Spleen (tissue), 11 donors: ENCODE measurements around the gene TSFM. TPM values are rescaled to one million over a fixed set of nuclear protein-coding genes. Genes with fewer than 3 reads are reported as not detected.
A peak's percentile ranks its signal among the peaks of the same experiment; 100 is the strongest.

Experiments used
- DNase-seq: peaks from one replicate; pipeline ENCODE4 v3.0.0-alpha.2; 2020
- H3K27ac ChIP-seq, 8 donors: fragments of 200-600 bp; sonication (generic) in 7 of 8; 1 replicate in 4 of 8; 2 replicates in 4 of 8; pipeline versions ENCODE4 v1.5.0 to v1.8.0; 2016 to 2021; ENCODE audit warnings: inconsistent platforms in 4 of 8, mild to moderate bottlenecking in 4 of 8, moderate library complexity in 1 of 8
- H3K27me3 ChIP-seq, 7 donors: fragments of 200-600 bp; sonication (generic) in 6 of 7; replicated peaks in 1 of 7; 1 replicate in 4 of 7; 2 replicates in 3 of 7; pipeline versions ENCODE4 v1.5.0 to v1.8.0; 2016 to 2021; ENCODE audit warnings: inconsistent platforms in 3 of 7, mild to moderate bottlenecking in 1 of 7
- H3K36me3 ChIP-seq, 6 donors: fragments of 200-600 bp; sonication (generic) in 5 of 6; 1 replicate in 4 of 6; 2 replicates in 2 of 6; pipeline versions ENCODE4 v1.5.0 to v1.8.0; 2016 to 2021; ENCODE audit warnings: inconsistent platforms in 2 of 6
- H3K4me1 ChIP-seq, 6 donors: fragments of 200-600 bp; sonication (generic) in 5 of 6; 1 replicate in 3 of 6; 2 replicates in 3 of 6; pipeline versions ENCODE4 v1.5.0 to v1.8.0; 2016 to 2021; ENCODE audit warnings: inconsistent platforms in 3 of 6
- H3K4me3 ChIP-seq, 8 donors: fragments of 200-600 bp; sonication (generic) in 7 of 8; 1 replicate in 4 of 8; 2 replicates in 4 of 8; pipeline versions ENCODE4 v1.5.0 to v1.8.0; 2016 to 2021; ENCODE audit warnings: inconsistent platforms in 4 of 8, mild to moderate bottlenecking in 4 of 8, moderate library complexity in 2 of 8
- H3K9me3 ChIP-seq, 8 donors: fragments of 200-600 bp; sonication (generic) in 7 of 8; 1 replicate in 4 of 8; 2 replicates in 4 of 8; pipeline versions ENCODE4 v1.5.0 to v1.8.0; 2016 to 2021; ENCODE audit warnings: inconsistent platforms in 4 of 8
- POLR2A ChIP-seq, 3 donors: fragments of 450-650 bp; IDR thresholded peaks; one replicate each; pipeline ENCODE4 v1.5.1; 2017; ENCODE audit warnings: antibody characterized with exemption in 3 of 3, mild to moderate bottlenecking in 1 of 3
- POLR2AphosphoS5 ChIP-seq, 3 donors: sonication (generic); formaldehyde crosslinking; IDR thresholded peaks; one replicate each; pipeline ENCODE4 v1.5.1; 2017; ENCODE audit warnings: antibody characterized with exemption in 3 of 3
- WGBS, 5 donors: extraction: QIAGEN DNeasy Blood & Tissue Kit in 3 of 5; methylation state at CpG; one replicate each; pipeline versions ENCODE4 v1.1.5 to v1.1.7; 2013 to 2018; 5-methylcytosine and 5-hydroxymethylcytosine counted together
- intact Hi-C: fragments of 100-400 bp; cut with DNase I; formaldehyde crosslinking; loops from one replicate; pipeline ENCODE4 v1.15.0; 2023; ENCODE audit warnings: low total_unique reads
- microRNA-seq, 3 donors: library from miRNA; unstranded; fragments of <30 nt; microRNA quantifications; one replicate each; pipeline versions ENCODE4 to v1.1.0, GENCODE V29; 2019 to 2020
- polyA plus RNA-seq, 3 donors: library from polyadenylated mRNA; stranded (reverse); fragments of 200-250 nt; gene quantifications; one replicate each; pipeline ENCODE4 v1.2.1, GENCODE V29; 2013
- small RNA-seq, 4 donors: library from RNA; depleted of rRNA; stranded (forward); fragments of <200 nt; gene quantifications; one replicate each; pipeline ENCODE3, GENCODE V24; 2016
- total RNA-seq, 7 donors: library from RNA; depleted of rRNA in 3 of 7; stranded (reverse); fragments of >200 nt in 3 of 7; fragmentation: NEBNext Ultra II Directional in 4 of 7; extraction: Animal tissue kit (Norgen Biotek cat#: 25700) in 4 of 7; gene quantifications; one replicate each; pipeline versions ENCODE4 v1.1.0 to v1.2.1, GENCODE V29; 2016 to 2021
- TF ChIP-seq, protein P1 (sequence below), 11 experiments: fragments of 200-600 bp in 7 of 11; fragments of 450-650 bp in 4 of 11; sonication (generic) in 4 of 11; IDR thresholded peaks in 8 of 11; conservative IDR thresholded peaks in 3 of 11; 1 replicate in 7 of 11; 2 replicates in 4 of 11; pipeline versions ENCODE4 v1.4.0 to v1.8.0; 2016 to 2021; ENCODE audit warnings: antibody characterized with exemption in 11 of 11, inconsistent platforms in 4 of 11, mild to moderate bottlenecking in 1 of 11
- donor health status: healthy with polysubstance abuse.
- donor health status: DM: no; HTN: no; CAD: no; lungs with moderate emphysema.
- donor health status: DM: no; HTN: no; CAD: no.
- donor health status: Bipolar disorder and iron deficiency.
- donor health status: healthy.
- donor health status: DM: no; HTN: no; CAD: no.
- donor health status: DM: yes; HTN: yes; CAD: no.

TSFM gene
- total and polyA plus RNA-seq, 10 donors = 13.2 to 38.2 (median 18.1) TPM

DNA sequence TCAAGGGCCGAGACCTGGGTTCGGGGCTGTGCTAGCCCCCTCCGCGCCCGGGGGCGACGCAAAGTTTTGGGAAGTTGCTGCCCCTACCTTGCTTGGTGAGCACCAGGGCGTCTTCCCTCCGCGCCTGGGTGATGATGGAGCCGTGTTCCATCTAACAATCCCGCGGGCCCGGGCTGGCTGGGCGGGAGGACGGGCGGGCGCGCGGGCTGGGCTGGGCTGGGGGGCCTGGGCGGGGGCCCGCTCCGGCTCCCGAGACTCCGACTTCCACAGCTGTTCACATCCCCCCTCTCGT lies 63.6 kb downstream of the TSFM start:
- Histone ChIP-seq H3K27me3 (no peaks in the 10 kb centered on the region), H3K36me3 (peaks cover 0 to 6% (median 0%) of the 10 kb centered on the region in 6 donors), H3K4me1 (peaks cover 43 to 73% (median 51%) of the 10 kb centered on the region in 6 donors), H3K9me3 (no peaks in the 10 kb centered on the region), H3K27ac (peak overlapping the region; percentile 97 to 99 (median 98)), H3K4me3 (peak overlapping the region; percentile 87 to 100 (median 94))
- 0 to 1% (median 0%) methylated on average over 5 to 26 of the region's 26 CpGs for WGBS, 5 donors
- DNase-seq = no peak
- intact Hi-C loops = no loop called here
- no peak for TF ChIP-seq POLR2A (IDR thresholded peaks at IDR 0.05)
- TF ChIP-seq, protein P1, sequence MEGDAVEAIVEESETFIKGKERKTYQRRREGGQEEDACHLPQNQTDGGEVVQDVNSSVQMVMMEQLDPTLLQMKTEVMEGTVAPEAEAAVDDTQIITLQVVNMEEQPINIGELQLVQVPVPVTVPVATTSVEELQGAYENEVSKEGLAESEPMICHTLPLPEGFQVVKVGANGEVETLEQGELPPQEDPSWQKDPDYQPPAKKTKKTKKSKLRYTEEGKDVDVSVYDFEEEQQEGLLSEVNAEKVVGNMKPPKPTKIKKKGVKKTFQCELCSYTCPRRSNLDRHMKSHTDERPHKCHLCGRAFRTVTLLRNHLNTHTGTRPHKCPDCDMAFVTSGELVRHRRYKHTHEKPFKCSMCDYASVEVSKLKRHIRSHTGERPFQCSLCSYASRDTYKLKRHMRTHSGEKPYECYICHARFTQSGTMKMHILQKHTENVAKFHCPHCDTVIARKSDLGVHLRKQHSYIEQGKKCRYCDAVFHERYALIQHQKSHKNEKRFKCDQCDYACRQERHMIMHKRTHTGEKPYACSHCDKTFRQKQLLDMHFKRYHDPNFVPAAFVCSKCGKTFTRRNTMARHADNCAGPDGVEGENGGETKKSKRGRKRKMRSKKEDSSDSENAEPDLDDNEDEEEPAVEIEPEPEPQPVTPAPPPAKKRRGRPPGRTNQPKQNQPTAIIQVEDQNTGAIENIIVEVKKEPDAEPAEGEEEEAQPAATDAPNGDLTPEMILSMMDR (IDR thresholded peaks at IDR 0.05 in 8 of 11, conservative IDR thresholded peaks at IDR 0.05 in 3 of 11) = no peak
- TF ChIP-seq POLR2AphosphoS5 (IDR thresholded peaks at IDR 0.05) = no peak

DNA sequence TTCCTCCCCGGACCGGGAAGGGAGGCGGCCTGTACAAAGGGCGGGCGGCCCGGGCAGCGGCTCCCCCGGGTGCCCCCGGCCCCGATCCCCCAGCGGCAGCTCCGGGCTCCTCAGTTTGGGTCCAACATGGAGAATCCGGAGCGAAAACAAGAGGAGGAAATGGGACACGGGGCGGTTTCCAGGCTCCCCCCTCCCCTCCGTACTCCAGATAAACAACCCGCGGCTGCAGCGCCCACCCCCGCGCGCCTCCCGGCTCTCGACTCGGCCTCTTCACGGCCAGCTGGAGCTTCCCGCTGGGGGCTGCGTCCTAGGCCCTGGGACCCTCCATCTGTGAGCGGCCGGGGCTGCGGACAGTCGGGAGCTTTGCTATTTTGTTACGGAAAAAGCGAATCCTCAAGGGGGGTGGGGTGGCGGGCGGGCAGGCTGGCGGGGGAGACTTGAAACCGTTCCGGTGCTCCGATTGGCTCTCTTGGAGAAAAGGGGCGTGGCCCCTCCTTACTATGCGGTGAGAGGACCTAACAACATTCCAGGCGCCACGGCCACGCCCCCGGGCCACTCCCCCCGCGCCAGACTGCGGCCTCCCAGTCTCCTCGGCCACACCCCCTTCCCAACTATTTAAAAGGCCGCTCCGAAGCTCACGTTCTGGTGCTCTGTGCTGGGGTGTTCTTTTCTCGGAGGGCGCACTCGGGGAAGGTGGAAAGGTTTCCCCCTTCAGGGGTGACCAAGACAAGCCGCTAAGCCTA lies 64.2 kb downstream of the TSFM start, which contains the start of gene CTDSP2:
Gene CTDSP2 (minus strand): TSS at position 153 of the 743 bp plus-strand sequence. CDS start 294 bp downstream, outside the sequence.
- peak; percentile 98 for DNase-seq
- peak within 1 kb of the TSS; percentile 97 to 99 (median 98) for H3K27ac ChIP-seq
- peaks cover 40 to 73% (median 51%) of the 10 kb centered on the region in 6 donors for H3K4me1 ChIP-seq
- H3K9me3 ChIP-seq = no peaks in the 10 kb centered on the region
- peak within 1 kb of the TSS; percentile 87 to 100 (median 94) for H3K4me3 ChIP-seq
- peaks cover 0 to 6% (median 0%) of the 10 kb centered on the region in 6 donors for H3K36me3 ChIP-seq
- TF ChIP-seq POLR2AphosphoS5 (IDR thresholded peaks at IDR 0.05) (peak; percentile 74 to 82 (median 76)), POLR2A (IDR thresholded peaks at IDR 0.05) (no peak)
- TF ChIP-seq, protein P1 (IDR thresholded peaks at IDR 0.05 in 8 of 11, conservative IDR thresholded peaks at IDR 0.05 in 3 of 11) = peak in 1 of 11 experiments; percentile 28
- H3K27me3 ChIP-seq = peaks cover 0 to 5% (median 0%) of the 10 kb centered on the region in 7 donors
- 0 to 1% (median 1%) methylated on average over 21 to 58 of the region's 58 CpGs for whole genome bisulfite sequencing, 5 donors
- intact Hi-C loops = no loop called here

Small RNAs within 50 kb of the gene (microRNA-seq; reads per million reads assigned to microRNA genes)
- gene MIR26A2 = 175 to 922 (median 256) reads per million in 3 donors
- gene MIR6759 = 0 reads per million in 3 donors

Small RNAs within 50 kb of the gene (small RNA-seq; reads per million reads assigned to genes)
- gene MIR26A2 (0.91 to 2.2 (median 1.9) reads per million in 4 donors), gene RNU6-1083P (0 reads per million in 4 donors)

Other genes with a start within 250 kb of the TSFM start
- 100 to 1,000 TPM in 4 of 7 donors, 10 to 100 TPM in 3; 68.5 to 152 (median 101) TPM for gene DCTN2, start 235.6 kb upstream of the TSFM start, total RNA-seq
- 10 to 100 TPM; 53.3 to 67.3 (median 66.8) TPM for gene DCTN2, start 235.6 kb upstream of the TSFM start, polyA plus RNA-seq
- under 1 TPM in 6 of 7 donors, not detected in 1; 0.09 to 0.76 (median 0.32) TPM for gene KIF5A, start 232.7 kb upstream of the TSFM start, total RNA-seq
- gene KIF5A, start 232.7 kb upstream of the TSFM start, polyA plus RNA-seq = under 1 TPM; 0.07 to 0.13 (median 0.08) TPM
- gene PIP4K2C, start 191.6 kb upstream of the TSFM start, total RNA-seq = 10 to 100 TPM; 15.0 to 20.9 (median 18.8) TPM
- gene PIP4K2C, start 191.6 kb upstream of the TSFM start, polyA plus RNA-seq = 1 to 10 TPM; 5.7 to 7.5 (median 6.3) TPM
- 10 to 100 TPM; 15.3 to 30.7 (median 21.0) TPM for gene DTX3, start 178.0 kb upstream of the TSFM start, total RNA-seq
- 10 to 100 TPM; 13.7 to 24.3 (median 22.2) TPM for gene DTX3, start 178.0 kb upstream of the TSFM start, polyA plus RNA-seq
- gene ARHGEF25, start 171.4 kb upstream of the TSFM start, total RNA-seq = 10 to 100 TPM in 6 of 7 donors, 1 to 10 TPM in 1; 9.3 to 19.5 (median 14.8) TPM
- 10 to 100 TPM; 13.7 to 26.6 (median 22.5) TPM for gene ARHGEF25, start 171.4 kb upstream of the TSFM start, polyA plus RNA-seq
- gene B4GALNT1, start 149.6 kb upstream of the TSFM start, total RNA-seq = 1 to 10 TPM in 3 of 7 donors, under 1 TPM in 4; 0.39 to 2.2 (median 0.79) TPM
- 1 to 10 TPM in 1 of 3 donors, under 1 TPM in 2; 0.83 to 1.5 (median 0.93) TPM for gene B4GALNT1, start 149.6 kb upstream of the TSFM start, polyA plus RNA-seq
- gene OS9, start 88.7 kb upstream of the TSFM start, total RNA-seq = 100 to 1,000 TPM; 227 to 323 (median 256) TPM
- 100 to 1,000 TPM in 2 of 3 donors, 10 to 100 TPM in 1; 94.9 to 161 (median 130) TPM for gene OS9, start 88.7 kb upstream of the TSFM start, polyA plus RNA-seq
- 10 to 100 TPM; 13.4 to 21.8 (median 19.5) TPM for gene AGAP2, start 44.0 kb upstream of the TSFM start, total RNA-seq
- 1 to 10 TPM; 5.5 to 9.9 (median 6.6) TPM for gene AGAP2, start 44.0 kb upstream of the TSFM start, polyA plus RNA-seq
- gene TSPAN31, start 37.7 kb upstream of the TSFM start, total RNA-seq = 10 to 100 TPM; 27.1 to 93.1 (median 33.4) TPM
- gene TSPAN31, start 37.7 kb upstream of the TSFM start, polyA plus RNA-seq = 10 to 100 TPM; 16.9 to 25.9 (median 25.3) TPM
- gene CDK4, start 30.5 kb upstream of the TSFM start, total RNA-seq = 10 to 100 TPM; 34.3 to 77.8 (median 51.6) TPM
- gene CDK4, start 30.5 kb upstream of the TSFM start, polyA plus RNA-seq = 10 to 100 TPM; 36.2 to 72.0 (median 56.0) TPM
- 10 to 100 TPM; 17.2 to 36.8 (median 23.0) TPM for gene MARCHF9, start 27.7 kb upstream of the TSFM start, total RNA-seq
- gene MARCHF9, start 27.7 kb upstream of the TSFM start, polyA plus RNA-seq = 10 to 100 TPM; 29.0 to 49.0 (median 33.0) TPM
- gene CYP27B1, start 15.7 kb upstream of the TSFM start, total RNA-seq = 1 to 10 TPM in 2 of 7 donors, under 1 TPM in 5; 0.23 to 1.5 (median 0.47) TPM
- under 1 TPM; 0.20 to 0.48 (median 0.30) TPM for gene CYP27B1, start 15.7 kb upstream of the TSFM start, polyA plus RNA-seq
- 10 to 100 TPM in 3 of 7 donors, 1 to 10 TPM in 4; 4.9 to 22.0 (median 9.9) TPM for gene METTL1, start 10.7 kb upstream of the TSFM start, total RNA-seq
- 10 to 100 TPM; 15.8 to 20.7 (median 16.3) TPM for gene METTL1, start 10.7 kb upstream of the TSFM start, polyA plus RNA-seq
- 1 to 10 TPM; 3.0 to 9.5 (median 6.0) TPM for gene EEF1AKMT3, start 10.2 kb upstream of the TSFM start, total RNA-seq
- gene EEF1AKMT3, start 10.2 kb upstream of the TSFM start, polyA plus RNA-seq = 1 to 10 TPM; 1.2 to 1.6 (median 1.4) TPM
- 10 to 100 TPM in 1 of 7 donors, 1 to 10 TPM in 6; 4.8 to 18.6 (median 7.3) TPM for gene AVIL, start 35.9 kb downstream of the TSFM start, total RNA-seq
- 1 to 10 TPM; 2.0 to 3.2 (median 2.8) TPM for gene AVIL, start 35.9 kb downstream of the TSFM start, polyA plus RNA-seq
- gene CTDSP2, start 63.9 kb downstream of the TSFM start, total RNA-seq = 100 to 1,000 TPM; 140 to 203 (median 181) TPM
- 10 to 100 TPM; 22.2 to 43.5 (median 23.8) TPM for gene CTDSP2, start 63.9 kb downstream of the TSFM start, polyA plus RNA-seq
- 1 to 10 TPM; 2.5 to 8.5 (median 4.9) TPM for gene ATP23, start 158.8 kb downstream of the TSFM start, total RNA-seq
- gene ATP23, start 158.8 kb downstream of the TSFM start, polyA plus RNA-seq = 10 to 100 TPM in 1 of 3 donors, 1 to 10 TPM in 2; 3.5 to 11.8 (median 9.3) TPM